Measurements from ENCODE around the gene SYNC.

The SYNC gene

GRCh38 chr1:32744071-32744425 lies 41.5 kb upstream of the SYNC start:
- in situ Hi-C loops (cut with MboI; ENCODE audit: low pct_unique_long_range_greater_than_20kb, low sequenced_read_pairs, unreplicated experiment), result no loop called here
- TF ChIP-seq, protein P1, sequence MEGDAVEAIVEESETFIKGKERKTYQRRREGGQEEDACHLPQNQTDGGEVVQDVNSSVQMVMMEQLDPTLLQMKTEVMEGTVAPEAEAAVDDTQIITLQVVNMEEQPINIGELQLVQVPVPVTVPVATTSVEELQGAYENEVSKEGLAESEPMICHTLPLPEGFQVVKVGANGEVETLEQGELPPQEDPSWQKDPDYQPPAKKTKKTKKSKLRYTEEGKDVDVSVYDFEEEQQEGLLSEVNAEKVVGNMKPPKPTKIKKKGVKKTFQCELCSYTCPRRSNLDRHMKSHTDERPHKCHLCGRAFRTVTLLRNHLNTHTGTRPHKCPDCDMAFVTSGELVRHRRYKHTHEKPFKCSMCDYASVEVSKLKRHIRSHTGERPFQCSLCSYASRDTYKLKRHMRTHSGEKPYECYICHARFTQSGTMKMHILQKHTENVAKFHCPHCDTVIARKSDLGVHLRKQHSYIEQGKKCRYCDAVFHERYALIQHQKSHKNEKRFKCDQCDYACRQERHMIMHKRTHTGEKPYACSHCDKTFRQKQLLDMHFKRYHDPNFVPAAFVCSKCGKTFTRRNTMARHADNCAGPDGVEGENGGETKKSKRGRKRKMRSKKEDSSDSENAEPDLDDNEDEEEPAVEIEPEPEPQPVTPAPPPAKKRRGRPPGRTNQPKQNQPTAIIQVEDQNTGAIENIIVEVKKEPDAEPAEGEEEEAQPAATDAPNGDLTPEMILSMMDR (IDR thresholded peaks at IDR 0.05; ENCODE audit: extremely low read depth, insufficient read depth, missing control alignments), result no peak
- DNase-seq (ENCODE audit: low spot score), result no peak

DNA sequence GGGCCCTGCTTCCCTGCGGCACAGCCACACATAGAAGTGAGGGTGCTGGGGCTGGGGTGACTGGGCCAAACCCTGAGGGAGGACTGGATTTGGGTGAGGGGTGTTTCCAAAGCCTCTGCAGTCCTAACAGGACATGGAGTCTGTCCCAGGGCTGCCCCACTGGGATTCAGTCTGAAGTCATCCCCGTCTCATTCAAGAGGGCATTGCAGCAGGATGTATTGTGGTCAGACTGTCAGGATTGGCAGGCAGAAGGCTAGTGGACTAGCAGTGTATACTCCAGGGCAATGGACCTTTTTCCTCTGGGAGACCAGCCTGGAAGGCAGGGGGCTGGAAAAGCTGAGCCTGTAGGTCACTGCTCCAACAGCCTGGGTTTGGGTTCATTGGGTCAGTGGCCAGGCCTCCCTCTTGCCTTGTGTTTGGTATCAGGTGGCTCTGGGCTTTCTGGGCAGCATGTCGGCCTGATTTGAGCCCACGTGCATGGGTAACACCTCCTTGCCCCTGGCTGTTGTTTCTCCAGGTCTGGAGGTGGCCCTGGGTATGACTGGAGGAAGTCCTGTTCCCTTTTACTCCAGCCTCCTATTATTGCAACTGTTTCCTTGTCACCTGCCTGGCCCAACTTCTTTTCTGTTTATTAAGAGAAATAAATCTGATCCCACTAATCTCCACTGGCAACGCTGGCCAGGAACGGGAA lies 41.0 kb upstream of the SYNC start:
- in situ Hi-C loops (cut with MboI; ENCODE audit: low pct_unique_long_range_greater_than_20kb, low sequenced_read_pairs, unreplicated experiment), result no loop called here
- TF ChIP-seq, protein P1 (IDR thresholded peaks at IDR 0.05; ENCODE audit: extremely low read depth, insufficient read depth, missing control alignments), result no peak
- no peak for DNase-seq (ENCODE audit: low spot score)

DNA sequence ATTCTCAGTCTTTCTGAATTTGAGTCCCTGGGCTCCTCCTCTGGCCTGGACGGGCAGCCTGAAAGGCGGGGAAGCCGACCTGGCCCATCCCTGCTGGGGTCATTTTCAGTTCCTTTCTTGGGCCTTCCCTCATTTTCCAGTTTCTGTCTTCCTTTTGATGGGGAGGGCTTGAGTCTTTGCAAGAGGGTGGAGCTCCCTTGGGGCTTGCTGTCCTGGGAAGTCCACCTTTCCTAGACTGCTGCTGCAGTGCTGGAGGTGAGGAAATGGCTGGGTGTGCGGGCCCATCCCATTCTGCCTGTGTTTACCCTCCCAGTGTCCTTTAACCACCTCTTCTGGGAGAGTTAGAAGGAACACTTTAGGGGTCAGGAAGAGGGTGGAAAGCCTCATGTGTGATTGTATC lies 40.4 kb upstream of the SYNC start:
- in situ Hi-C loops (cut with MboI; ENCODE audit: low pct_unique_long_range_greater_than_20kb, low sequenced_read_pairs, unreplicated experiment), result no loop called here
- TF ChIP-seq, protein P1 (IDR thresholded peaks at IDR 0.05; ENCODE audit: extremely low read depth, insufficient read depth, missing control alignments), result no peak
- DNase-seq (ENCODE audit: low spot score), result no peak

- in situ Hi-C loops (cut with MboI; ENCODE audit: low pct_unique_long_range_greater_than_20kb, low sequenced_read_pairs, unreplicated experiment), result no loop called here
- DNase-seq (ENCODE audit: low spot score), result no peak
Observed at GRCh38 chr1:32742199-32742947, 39.8 kb upstream of the SYNC start.

GRCh38 chr1:32741413-32742198 lies 39.0 kb upstream of the SYNC start:
- DNase-seq (ENCODE audit: low spot score), result peak; percentile 80
- TF ChIP-seq, protein P1 (IDR thresholded peaks at IDR 0.05; ENCODE audit: extremely low read depth, insufficient read depth, missing control alignments), result peak; percentile 24
- in situ Hi-C loops (cut with MboI; ENCODE audit: low pct_unique_long_range_greater_than_20kb, low sequenced_read_pairs, unreplicated experiment), result no loop called here

More at GRCh38 chr1:32742199-32742947, 39.8 kb upstream of the SYNC start:
- TF ChIP-seq, protein P1 (IDR thresholded peaks at IDR 0.05; ENCODE audit: extremely low read depth, insufficient read depth, missing control alignments), result no peak

DNA sequence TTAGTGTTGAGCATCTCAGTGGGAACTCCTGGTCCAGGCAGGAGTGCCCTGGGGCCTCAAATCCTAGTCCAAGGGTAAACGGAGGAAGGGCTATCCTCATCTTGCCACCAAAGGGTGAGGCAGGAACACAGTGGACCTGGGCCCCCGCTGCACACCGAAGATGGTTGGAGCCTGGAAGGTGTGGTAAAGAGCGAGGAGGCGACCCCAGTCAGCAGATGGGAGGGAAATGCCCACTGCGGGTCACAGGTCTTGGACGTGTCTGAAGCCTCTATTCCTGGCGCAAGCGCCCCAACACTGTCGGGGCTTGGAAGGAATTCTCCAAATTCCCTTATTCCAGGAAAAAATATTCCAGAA lies 38.5 kb upstream of the SYNC start:
- DNase-seq (ENCODE audit: low spot score), result no peak
- in situ Hi-C loops (cut with MboI; ENCODE audit: low pct_unique_long_range_greater_than_20kb, low sequenced_read_pairs, unreplicated experiment), result no loop called here
- TF ChIP-seq, protein P1 (IDR thresholded peaks at IDR 0.05; ENCODE audit: extremely low read depth, insufficient read depth, missing control alignments), result no peak

All from GM13977 (cell line).